NB4 (cell line): Measurements from ENCODE around the gene FAHD2B.
"Not testable (repeated sequence)": the region's sequence is repeated elsewhere in the genome, so short reads cannot be mapped to it uniquely, and the experiment has no call there.

Experiments
- DNase-seq: peaks from one replicate; pipeline ENCODE4 v3.0.0; 2010; ENCODE audit warnings: low read depth
- H3K4me3 ChIP-seq: one replicate; pipeline ENCODE4 v1.5.1; 2011; ENCODE audit warnings: mild to moderate bottlenecking, low read depth, low read length, moderate library complexity
- MYC ChIP-seq: IDR thresholded peaks from 2 replicates; pipeline ENCODE4 v1.6.1; 2011; ENCODE audit warnings: low read depth, low read length
- POLR2A ChIP-seq: IDR thresholded peaks from 2 replicates; pipeline ENCODE4 v1.6.1; 2011; ENCODE audit warnings: mild to moderate bottlenecking; ENCODE audit not compliant: insufficient read length; ENCODE audit errors: extremely low read depth
- TF ChIP-seq, protein P1 (sequence below): IDR thresholded peaks from 2 replicates; pipeline ENCODE4 v1.6.1; 2011; ENCODE audit warnings: low read depth, low read length
- TF ChIP-seq, protein P2 (sequence below): IDR thresholded peaks from one replicate; pipeline ENCODE4 v1.5.1; 2012; ENCODE audit warnings: low read depth, low read length

Gene FAHD2B

DNA sequence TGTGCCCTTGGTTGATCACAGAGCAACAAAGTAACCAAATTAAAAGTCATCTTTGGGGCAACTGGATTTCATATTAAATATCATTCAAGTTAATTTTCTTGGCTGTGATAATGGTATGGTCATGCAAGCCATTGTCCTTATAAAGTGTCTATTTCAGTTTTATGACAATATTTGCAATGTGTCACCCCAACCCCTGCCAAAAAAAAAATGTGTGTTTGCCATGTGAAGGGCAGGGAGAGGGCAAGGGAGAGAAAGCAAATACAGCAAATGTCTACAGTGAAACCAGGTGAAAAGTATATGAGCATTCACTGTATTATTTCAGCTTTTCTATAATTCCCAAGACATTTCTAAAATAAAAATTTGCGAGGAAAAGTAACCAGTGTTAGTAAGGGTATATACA is 6.0 kb downstream of the FAHD2B start:
- H3K4me3 ChIP-seq, DNase-seq: not testable (repeated sequence)

DNA sequence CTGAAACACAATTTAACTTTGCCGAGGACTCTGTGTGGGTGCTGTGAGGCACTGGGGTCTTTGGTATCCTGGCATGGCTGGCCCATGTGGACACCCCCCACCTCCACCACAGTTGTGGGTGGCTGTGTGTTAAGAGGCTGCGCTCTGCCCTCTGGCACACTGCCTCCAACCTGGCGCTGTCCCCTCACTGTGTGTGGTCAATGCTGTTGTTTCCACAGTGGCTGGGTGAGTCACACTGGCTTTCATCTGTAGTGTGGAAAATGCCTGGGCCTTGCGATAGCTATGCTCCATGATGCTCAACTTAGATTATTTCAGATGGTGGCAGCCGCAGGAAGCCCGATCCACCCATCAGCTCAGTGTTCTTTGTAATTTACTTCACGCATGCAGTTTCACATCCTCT is 9.6 kb downstream of the FAHD2B start:
- H3K4me3 ChIP-seq, DNase-seq: not testable (repeated sequence)

DNA sequence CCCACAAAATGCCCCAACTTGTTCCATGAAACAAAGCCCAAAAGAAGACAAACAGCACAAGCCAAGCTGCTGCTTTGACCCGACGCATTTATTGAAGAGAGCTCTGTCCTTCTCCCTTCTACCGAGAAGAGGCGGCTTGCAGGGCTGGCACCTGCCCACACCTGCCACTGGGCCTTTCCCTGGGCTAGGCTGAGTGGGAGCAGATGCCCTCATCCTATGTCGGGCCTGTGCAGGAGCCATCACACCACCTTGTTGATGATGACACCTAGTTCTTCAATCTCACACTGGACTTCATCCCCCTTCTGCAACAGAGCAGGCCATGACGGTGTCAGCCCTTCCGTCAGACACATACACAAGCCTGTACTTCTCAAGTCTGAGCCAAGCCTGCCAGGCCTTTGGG is 11.2 kb downstream of the FAHD2B start:
- H3K4me3 ChIP-seq, DNase-seq: not testable (repeated sequence)

DNA sequence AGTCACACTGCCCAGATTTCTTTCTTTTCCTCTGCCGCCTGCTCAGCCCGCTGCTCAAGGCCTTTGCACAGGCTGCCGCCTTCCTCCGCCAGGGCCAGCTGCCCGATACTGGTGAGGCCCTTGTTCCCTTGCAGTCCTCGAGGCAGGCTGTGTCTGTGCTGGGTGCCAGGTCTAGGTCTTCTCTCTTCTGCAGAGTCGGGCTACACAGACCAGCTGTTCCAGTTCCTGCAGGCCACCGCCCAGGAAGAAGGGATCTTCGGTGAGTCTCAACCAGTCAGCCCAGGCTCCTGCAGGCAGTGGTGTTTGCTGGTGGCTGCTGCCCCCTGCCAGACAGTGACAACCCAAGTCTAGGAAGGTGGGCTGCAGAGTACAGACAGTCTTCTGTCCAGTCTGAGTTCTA is 12.5 kb downstream of the FAHD2B start:
- DNase-seq, H3K4me3 ChIP-seq: not testable (repeated sequence)

DNA sequence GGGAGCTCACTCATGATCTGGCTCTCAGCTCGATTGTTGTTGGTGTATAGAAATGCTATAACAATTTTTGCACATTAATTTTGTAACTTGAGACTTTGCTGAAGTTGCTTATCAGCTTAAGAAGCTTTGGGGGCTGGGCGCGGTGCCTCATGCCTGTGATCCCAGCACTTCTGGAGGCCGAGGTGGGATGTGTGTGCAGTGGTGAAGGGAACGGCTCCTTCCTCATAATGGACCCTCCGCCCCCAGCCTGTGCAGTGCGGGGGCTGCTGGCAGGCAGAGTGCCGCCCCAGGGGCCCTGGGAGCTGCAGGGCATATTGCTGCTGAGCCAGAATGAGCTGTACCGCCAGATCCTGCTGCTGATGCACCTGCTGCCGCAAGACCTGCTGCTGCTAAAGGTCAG is 13.8 kb downstream of the FAHD2B start:
- not testable (repeated sequence) for DNase-seq, H3K4me3 ChIP-seq

DNA sequence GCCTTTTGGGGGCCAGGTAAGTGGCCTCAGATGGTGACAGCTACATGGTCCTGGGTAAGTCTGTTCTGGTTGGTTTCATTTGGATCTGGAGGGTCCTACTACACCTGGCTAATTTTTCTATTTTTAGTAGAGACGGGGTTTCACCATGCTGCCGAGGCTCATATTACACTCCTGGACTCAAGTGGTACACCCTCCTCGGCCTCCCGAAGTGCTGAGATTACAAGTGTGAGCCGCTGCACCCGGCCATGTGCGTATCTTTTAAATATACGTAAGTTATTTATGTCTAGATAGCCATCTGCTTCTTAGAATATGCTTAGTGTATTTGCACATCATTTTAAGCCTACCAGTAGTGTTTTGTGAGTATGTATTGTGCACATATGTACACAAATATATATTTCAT is 17.5 kb downstream of the FAHD2B start:
- not testable (repeated sequence) for DNase-seq, H3K4me3 ChIP-seq

DNA sequence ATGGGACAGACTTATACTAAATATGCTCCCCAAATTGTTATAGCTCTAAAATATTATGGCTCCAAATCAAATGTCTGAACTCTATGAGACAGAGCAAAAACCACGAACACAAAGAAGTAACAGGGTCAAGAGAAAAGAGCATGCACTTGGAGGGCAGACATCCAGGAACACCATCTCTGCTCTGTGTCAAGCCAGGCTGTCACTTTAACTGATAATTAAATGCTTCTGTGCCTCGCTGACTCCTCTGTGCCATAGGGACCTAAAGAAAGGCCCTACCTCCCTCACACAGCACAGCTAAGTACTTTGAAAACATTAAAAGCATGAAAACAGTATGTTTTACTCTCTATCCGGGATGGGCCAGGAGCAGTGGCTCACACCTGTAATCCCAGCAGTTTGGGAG is 23.8 kb downstream of the FAHD2B start:
- DNase-seq, H3K4me3 ChIP-seq: not testable (repeated sequence)

DNA sequence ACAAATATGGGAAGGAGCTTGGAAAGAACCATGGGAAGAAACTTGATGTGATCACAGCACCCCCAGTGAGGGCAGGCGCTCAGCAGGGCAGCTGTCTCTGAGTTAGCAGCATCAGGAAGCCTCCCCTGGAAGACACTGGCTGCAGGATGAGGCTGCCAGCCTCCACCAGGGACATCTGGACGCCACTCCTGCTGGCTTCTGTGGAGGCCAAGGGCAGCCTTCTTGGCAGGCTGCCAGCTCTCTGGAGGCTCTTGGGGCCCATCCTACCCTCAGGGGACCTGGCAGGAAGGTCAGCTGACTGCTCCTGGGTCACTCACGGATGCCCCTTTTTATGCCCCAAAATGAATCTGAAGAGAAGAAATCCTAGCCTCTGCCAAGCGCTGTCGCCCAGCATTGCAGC is 26.0 kb downstream of the FAHD2B start:
- DNase-seq, H3K4me3 ChIP-seq: not testable (repeated sequence)

DNA sequence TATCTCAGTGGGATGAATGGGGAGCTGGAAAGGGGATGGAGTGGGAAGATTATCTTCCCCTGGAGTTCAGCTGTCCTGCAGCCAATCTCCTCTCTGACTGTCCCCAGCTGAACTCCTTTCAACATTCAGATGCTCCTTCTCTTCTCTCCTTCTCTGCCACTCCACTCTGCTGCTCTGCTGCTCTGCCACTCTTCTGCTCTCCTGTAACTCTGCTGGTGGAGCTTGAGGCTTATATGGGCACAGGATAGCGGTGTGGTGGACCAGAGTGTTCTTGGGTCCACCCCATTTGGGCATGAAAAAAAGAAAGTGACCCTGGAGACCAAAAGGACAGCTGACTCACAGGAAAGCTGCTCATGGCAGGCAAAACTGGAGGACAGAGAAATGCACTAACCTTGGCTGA is 26.6 kb downstream of the FAHD2B start:
- no peak for TF ChIP-seq MYC
- TF ChIP-seq, protein P1, sequence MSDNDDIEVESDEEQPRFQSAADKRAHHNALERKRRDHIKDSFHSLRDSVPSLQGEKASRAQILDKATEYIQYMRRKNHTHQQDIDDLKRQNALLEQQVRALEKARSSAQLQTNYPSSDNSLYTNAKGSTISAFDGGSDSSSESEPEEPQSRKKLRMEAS: no peak
- DNase-seq: no peak
- H3K4me3 ChIP-seq: no peak overlapping the region

DNA sequence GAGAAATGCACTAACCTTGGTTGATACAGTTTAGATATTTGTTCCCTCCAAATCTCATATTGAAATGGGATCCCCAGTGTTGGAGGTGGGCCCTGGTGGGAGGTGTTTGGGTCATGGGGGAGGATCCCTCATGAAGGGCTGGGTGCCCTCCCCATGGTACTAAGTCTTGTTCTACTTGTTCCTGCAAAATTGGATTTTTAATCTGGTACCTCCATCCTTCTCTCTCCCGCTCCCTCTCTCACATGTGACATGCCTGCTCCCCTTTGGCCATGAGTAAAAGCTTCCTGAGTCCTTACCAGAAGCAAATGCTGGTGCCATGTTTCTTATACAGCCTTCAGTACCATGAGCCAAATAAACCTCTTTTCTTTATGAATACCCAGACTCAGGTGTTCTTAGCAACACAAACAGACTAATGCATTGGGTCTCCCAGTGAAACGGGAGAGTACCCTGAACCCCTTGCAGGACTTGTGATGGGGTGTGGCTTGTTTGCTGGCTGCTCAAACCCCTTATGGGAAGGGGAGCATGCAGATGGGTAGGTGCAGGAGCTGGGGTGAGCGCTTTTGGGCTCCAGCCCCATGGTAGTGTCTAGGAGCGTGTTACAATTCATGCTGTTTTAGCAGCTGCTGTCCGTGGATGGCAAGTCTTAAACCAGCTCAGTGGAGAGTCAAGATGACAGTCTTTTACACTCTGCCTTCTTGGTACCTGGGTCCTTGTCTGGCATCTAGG is 27.2 kb downstream of the FAHD2B start:
- TF ChIP-seq, protein P1: no peak
- TF ChIP-seq, protein P2, sequence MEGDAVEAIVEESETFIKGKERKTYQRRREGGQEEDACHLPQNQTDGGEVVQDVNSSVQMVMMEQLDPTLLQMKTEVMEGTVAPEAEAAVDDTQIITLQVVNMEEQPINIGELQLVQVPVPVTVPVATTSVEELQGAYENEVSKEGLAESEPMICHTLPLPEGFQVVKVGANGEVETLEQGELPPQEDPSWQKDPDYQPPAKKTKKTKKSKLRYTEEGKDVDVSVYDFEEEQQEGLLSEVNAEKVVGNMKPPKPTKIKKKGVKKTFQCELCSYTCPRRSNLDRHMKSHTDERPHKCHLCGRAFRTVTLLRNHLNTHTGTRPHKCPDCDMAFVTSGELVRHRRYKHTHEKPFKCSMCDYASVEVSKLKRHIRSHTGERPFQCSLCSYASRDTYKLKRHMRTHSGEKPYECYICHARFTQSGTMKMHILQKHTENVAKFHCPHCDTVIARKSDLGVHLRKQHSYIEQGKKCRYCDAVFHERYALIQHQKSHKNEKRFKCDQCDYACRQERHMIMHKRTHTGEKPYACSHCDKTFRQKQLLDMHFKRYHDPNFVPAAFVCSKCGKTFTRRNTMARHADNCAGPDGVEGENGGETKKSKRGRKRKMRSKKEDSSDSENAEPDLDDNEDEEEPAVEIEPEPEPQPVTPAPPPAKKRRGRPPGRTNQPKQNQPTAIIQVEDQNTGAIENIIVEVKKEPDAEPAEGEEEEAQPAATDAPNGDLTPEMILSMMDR: no peak
- TF ChIP-seq POLR2A: no peak
- TF ChIP-seq MYC: no peak
- no peak overlapping the region for H3K4me3 ChIP-seq
- no peak for DNase-seq

DNA sequence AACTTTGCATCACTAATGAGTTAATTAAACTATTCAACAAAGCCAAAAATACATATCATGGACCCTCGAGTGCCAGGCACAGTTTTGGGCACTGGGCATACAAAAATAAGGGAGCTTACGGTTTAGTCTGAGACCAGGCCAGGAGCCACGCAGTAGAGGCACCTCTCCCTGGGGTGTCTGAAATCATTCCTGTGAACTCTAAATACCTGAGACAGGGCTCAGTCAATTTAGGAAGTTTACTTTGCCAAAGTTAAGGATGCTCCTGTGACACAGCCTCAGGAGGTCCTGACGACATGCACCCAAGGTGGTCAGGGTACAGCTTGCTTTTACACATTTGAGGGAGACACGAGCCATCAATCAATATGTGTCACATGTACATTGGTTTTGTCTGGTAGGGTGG is 28.7 kb downstream of the FAHD2B start:
- not testable (repeated sequence) for DNase-seq

DNA sequence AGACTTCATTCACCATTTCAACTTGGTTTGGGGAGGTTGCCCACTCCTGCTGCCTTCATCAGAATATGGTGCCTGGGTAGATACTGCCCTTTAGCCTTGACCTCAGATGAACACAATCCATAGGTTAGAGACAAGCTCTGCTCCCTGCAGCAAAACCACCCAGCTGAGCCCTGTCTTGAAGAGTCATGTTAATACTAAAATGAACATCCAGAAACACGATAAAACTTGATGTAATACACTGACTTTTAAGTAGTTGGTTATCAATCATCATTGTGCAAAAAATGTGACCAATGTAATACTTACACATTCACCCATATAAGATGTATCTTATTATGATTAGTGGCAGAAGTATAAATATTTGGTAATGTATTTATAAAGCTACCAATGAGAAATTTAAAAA is 32.7 kb downstream of the FAHD2B start:
- H3K4me3 ChIP-seq, DNase-seq: not testable (repeated sequence)

More for the DNA sequence above, 28.7 kb downstream of the FAHD2B start:
- H3K4me3 ChIP-seq: not testable (repeated sequence)

DNA sequence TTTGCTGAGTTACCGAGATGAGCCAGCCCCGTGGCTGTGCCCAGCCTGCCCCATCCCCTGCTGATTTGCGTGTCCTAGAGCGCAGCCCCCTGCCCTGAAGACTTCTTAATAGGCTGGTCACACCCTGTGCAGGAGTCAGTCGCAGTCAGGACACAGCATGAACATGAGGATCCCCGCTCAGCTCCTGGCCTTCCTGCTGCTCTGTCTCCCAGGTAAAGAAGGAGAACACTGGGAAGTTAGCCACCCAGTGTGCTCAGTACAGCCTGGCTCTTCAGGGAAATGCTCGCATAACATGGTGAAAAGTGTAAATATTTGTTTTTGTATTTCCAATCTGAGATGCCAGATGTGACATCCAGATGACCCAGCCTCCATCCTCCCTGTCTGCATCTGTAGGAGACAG is 34.9 kb downstream of the FAHD2B start:
- DNase-seq, H3K4me3 ChIP-seq: not testable (repeated sequence)

DNA sequence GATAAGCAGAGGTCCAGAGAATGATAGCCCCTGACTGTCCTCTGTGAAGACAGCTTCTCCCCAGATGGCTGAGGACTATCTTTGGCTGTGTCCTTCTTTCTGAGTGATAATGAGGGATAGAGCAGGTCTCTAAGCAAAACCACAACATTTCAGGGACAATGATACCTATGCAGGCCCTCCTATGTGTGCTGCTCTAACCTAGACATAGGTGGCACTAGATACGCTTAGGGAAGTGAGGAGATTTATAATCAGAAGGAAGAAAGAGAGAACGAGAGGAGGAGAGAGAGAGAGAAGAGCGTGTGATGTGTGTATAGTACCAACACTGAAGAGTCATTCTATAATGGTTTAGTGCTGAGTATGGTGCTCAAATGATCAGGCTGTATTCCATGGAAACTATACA is 38.5 kb downstream of the FAHD2B start:
- not testable (repeated sequence) for DNase-seq, H3K4me3 ChIP-seq

DNA sequence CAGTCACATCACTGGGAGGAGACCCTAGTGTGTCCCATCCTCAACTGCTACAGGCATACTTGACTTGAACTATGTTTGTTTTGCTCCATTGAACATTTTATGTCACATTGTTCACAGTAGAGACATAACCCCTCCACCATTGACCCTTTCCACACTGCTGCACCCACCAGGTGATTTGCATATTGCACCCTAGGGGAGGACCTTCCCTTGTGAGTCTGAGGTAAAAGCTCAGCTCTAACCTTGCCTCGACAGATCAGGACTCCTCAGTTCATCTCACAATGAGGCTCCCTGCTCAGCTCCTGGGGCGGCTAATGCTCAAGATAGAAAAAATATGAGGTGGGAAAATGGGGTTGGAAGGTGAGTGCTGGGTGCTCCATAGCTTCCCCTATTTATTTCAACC is 44.6 kb downstream of the FAHD2B start:
- not testable (repeated sequence) for H3K4me3 ChIP-seq, DNase-seq

DNA sequence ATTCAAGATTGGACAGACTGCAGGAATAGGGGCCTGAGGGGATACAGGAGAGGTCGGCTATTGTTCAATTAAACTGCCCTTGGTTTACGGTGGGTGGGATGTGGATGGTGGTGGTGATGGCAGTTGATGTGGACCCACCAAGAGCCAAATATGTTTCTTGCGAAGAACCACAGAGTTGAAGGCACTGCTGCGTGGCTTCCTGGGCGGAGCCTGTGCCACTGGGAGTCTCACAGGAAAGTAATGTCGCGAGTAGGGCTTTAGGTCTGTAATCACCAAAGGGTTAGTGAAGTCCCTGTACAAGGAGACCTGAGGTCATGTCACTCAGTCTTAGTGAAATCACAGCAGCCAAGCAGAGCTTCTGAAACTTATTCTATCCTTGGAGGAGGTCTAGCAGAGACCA is 46.2 kb downstream of the FAHD2B start:
- not testable (repeated sequence) for H3K4me3 ChIP-seq

DNA sequence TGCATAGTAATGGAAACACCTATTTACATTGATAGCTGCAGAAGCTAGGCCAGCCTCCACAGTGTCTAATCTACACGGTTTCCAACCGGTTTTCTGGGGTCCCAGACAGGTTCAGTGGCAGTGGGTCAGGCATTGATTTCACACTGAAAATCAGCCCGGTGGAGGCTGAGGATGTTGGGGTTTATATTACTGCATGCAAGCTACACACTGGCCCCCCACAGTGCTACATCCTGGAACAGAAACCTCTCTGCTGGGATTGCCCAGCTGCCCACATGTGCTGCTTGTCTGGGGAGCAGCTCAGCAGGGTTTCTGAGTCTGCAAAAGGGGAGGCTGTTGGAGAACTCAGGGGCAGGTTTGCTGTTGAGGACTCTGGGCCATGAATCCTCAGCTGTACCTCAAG is 48.0 kb downstream of the FAHD2B start:
- H3K4me3 ChIP-seq: not testable (repeated sequence)

More for the DNA sequence above, 46.2 kb downstream of the FAHD2B start:
- not testable (repeated sequence) for DNase-seq

DNA sequence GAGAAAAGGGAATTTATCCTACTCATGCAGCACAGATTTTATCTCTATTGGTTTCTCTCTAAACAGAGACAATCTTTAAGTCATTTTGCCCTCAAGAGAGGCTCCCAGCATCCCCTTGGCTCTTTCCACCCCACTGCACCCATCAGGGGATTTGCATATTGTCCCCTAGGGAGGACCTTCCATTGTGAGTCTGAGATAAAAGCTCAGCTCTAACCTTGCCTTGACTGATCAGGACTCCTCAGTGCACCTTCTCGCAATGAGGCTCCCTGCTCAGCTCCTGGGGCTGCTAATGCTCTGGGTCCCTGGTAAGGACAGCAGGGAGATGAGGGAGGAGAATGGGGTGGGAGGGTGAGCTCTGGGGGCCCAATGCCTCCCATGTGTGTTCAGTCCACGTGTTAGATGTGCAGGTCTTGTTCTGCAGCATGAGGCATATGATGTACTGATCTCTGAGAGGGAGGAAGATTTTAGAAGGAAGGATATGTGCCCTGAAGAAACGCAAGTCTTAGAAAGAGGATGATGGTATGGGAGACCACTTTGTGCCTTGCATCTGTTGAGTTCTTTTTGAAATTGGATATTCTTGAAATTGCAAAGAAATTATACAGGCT is 48.7 kb downstream of the FAHD2B start:
- DNase-seq, H3K4me3 ChIP-seq: not testable (repeated sequence)

More for the DNA sequence above, 48.0 kb downstream of the FAHD2B start:
- not testable (repeated sequence) for DNase-seq
